ENCODE measurements around the gene OR56A5.

OR56A5 gene

GRCh38 chr11:5928811-5929210 lies 39.5 kb downstream of the OR56A5 start:
- in situ Hi-C loops (cut with HindIII; ENCODE audit: low pct_unique_long_range_greater_than_20kb, low sequenced_read_pairs): no loop called here
- DNase-seq (ENCODE audit: low read depth in 1 of 2, low spot score in 1 of 2): no peak
- TF ChIP-seq JUND (IDR thresholded peaks at IDR 0.05; ENCODE audit: low read depth): no peak

GRCh38 chr11:5928271-5928670 lies 40.0 kb downstream of the OR56A5 start:
- in situ Hi-C loops (cut with HindIII; ENCODE audit: low pct_unique_long_range_greater_than_20kb, low sequenced_read_pairs): no loop called here
- no peak for TF ChIP-seq JUND (IDR thresholded peaks at IDR 0.05; ENCODE audit: low read depth)
- DNase-seq (ENCODE audit: low read depth in 1 of 2, low spot score in 1 of 2): no peak

GRCh38 chr11:5923794-5924193 lies 44.5 kb downstream of the OR56A5 start:
- in situ Hi-C loops (cut with HindIII; ENCODE audit: low pct_unique_long_range_greater_than_20kb, low sequenced_read_pairs): no loop called here
- no peak for DNase-seq (ENCODE audit: low read depth in 1 of 2, low spot score in 1 of 2)
- TF ChIP-seq JUND (IDR thresholded peaks at IDR 0.05; ENCODE audit: low read depth): no peak

GRCh38 chr11:5923427-5923776 lies 44.9 kb downstream of the OR56A5 start:
- in situ Hi-C loops (cut with HindIII; ENCODE audit: low pct_unique_long_range_greater_than_20kb, low sequenced_read_pairs): no loop called here
- DNase-seq (ENCODE audit: low read depth in 1 of 2, low spot score in 1 of 2): no peak
- TF ChIP-seq JUND (IDR thresholded peaks at IDR 0.05; ENCODE audit: low read depth): no peak

GRCh38 chr11:5922749-5923426 lies 45.4 kb downstream of the OR56A5 start:
- TF ChIP-seq JUND (IDR thresholded peaks at IDR 0.05; ENCODE audit: low read depth): no peak
- DNase-seq (ENCODE audit: low read depth in 1 of 2, low spot score in 1 of 2): no peak
- in situ Hi-C loops (cut with HindIII; ENCODE audit: low pct_unique_long_range_greater_than_20kb, low sequenced_read_pairs): no loop called here

Data from T47D (cell line).